HCT116 (cell line): ENCODE measurements around the gene SUSD4. TPM values are rescaled to one million over a fixed set of nuclear protein-coding genes. Genes with fewer than 3 reads are reported as not detected.

Experiments
- ATAC-seq: fragments of 200-7000 bp; cut with Tn5 transposase; 2 replicates; pipeline ENCODE4 v1.9.1; 2020; ENCODE audit warnings: mild to moderate bottlenecking, moderate library complexity
- BruUV-seq: library from RNA; stranded (reverse); fragments of 400-500 nt; replicated peaks from 2 replicates; lab custom pipeline; 2021; lab: Mats Ljungman, UMichigan
- CTCF ChIA-PET: fragments of 300-600 bp; sonication (Branson Sonifier 250); formaldehyde crosslinking; loops from one replicate; lab custom pipeline; 2021; ENCODE audit warnings: antibody characterized with exemption; lab: Charles Lee
- POLR2A ChIA-PET: fragments of 300-600, 350-600 bp; sonication (Branson Sonifier 250); formaldehyde crosslinking; loops from one replicate; lab custom pipeline; 2021; ENCODE audit warnings: antibody characterized with exemption; lab: Charles Lee
- RAD21 ChIA-PET, 2 experiments: fragments of 300-600 bp; sonication (Branson Sonifier 250); formaldehyde crosslinking; loops; one replicate each; lab custom pipeline; 2023; ENCODE audit warnings: low total read pairs in 2 of 2; ENCODE audit not compliant: uncharacterized antibody in 2 of 2, unreplicated experiment in 2 of 2, low non-redundant PET in 1 of 2; lab: Charles Lee
- DNase-seq: peaks from one replicate; pipeline ENCODE4 v3.0.0-alpha.2; 2010; ENCODE audit warnings: low read depth, low spot score
- H2AFZ ChIP-seq: fragments of 200-600 bp; shearing (Covaris generic), sonication (generic); 2 replicates; pipeline ENCODE4 v1.6.1; 2017; ENCODE audit warnings: low read depth, mixed run types, mixed read lengths, antibody characterized with exemption, low read length; ENCODE audit not compliant: poor library complexity, severe bottlenecking
- H3K27ac ChIP-seq: 2 replicates; pipeline ENCODE4 v1.5.1; 2012; ENCODE audit warnings: low read depth, low read length
- H3K27me3 ChIP-seq: fragments of 200-600 bp; sonication (generic); 2 replicates; pipeline ENCODE4 v1.6.1; 2016; ENCODE audit warnings: mixed run types, low read length, mixed read lengths; ENCODE audit not compliant: insufficient read depth
- H3K36me3 ChIP-seq, 2 experiments: fragments of 200-500 bp in 1 of 2; fragments of 200-600 bp in 1 of 2; sonication (Bioruptor generic) in 1 of 2; sonication (generic) in 1 of 2; 2 replicates each; pipeline versions ENCODE4 v1.5.1 to v1.6.1; 2014 to 2016; ENCODE audit warnings: low read length in 2 of 2, inconsistent platforms in 1 of 2, mixed read lengths in 1 of 2, mixed run types in 1 of 2; ENCODE audit not compliant: insufficient read depth in 2 of 2, control insufficient read depth in 1 of 2
- H3K4me1 ChIP-seq, 2 experiments: fragments of 200-600 bp in 1 of 2; sonication (generic) in 1 of 2; 2 replicates each; pipeline versions ENCODE4 v1.5.1 to v1.6.1; 2012 to 2017; ENCODE audit warnings: low read length in 2 of 2, inconsistent platforms in 1 of 2, mild to moderate bottlenecking in 1 of 2, mixed read lengths in 1 of 2, mixed run types in 1 of 2, moderate library complexity in 1 of 2; ENCODE audit not compliant: insufficient read depth in 2 of 2, control insufficient read depth in 1 of 2
- H3K4me2 ChIP-seq: fragments of 200-600 bp; sonication (generic); 2 replicates; pipeline ENCODE4 v1.6.1; 2017; ENCODE audit warnings: mixed run types, low read length, mixed read lengths
- H3K4me3 ChIP-seq, 2 experiments: fragments of 200-600 bp in 1 of 2; sonication (generic) in 1 of 2; replicated peaks in 1 of 2; 2 replicates each; pipeline ENCODE4 v1.5.1; 2011 to 2016; ENCODE audit warnings: low read length in 2 of 2, control low read depth in 1 of 2, low read depth in 1 of 2, mild to moderate bottlenecking in 1 of 2, mixed read lengths in 1 of 2, mixed run types in 1 of 2
- H3K79me2 ChIP-seq: fragments of 200-600 bp; sonication (generic); 2 replicates; pipeline ENCODE4 v1.6.1; 2017; ENCODE audit warnings: mild to moderate bottlenecking, mixed run types, low read length, moderate library complexity, mixed read lengths; ENCODE audit not compliant: insufficient read depth
- H3K9ac ChIP-seq: fragments of 200-600 bp; sonication (generic); 2 replicates; pipeline ENCODE4 v1.6.1; 2016; ENCODE audit warnings: low read length, mixed read lengths
- H3K9me2 ChIP-seq: fragments of 200-600 bp; sonication (generic), shearing (Covaris generic); 2 replicates; pipeline ENCODE4 v1.6.1; 2017; ENCODE audit warnings: mixed run types, mild to moderate bottlenecking, moderate library complexity; ENCODE audit not compliant: insufficient read depth
- H3K9me3 ChIP-seq, 2 experiments: fragments of 200-500 bp in 1 of 2; fragments of 200-600 bp in 1 of 2; sonication (Bioruptor generic) in 1 of 2; sonication (generic) in 1 of 2; 2 replicates each; pipeline ENCODE4 v1.6.1; 2014 to 2017; ENCODE audit warnings: low read length in 2 of 2, mixed read lengths in 2 of 2, inconsistent platforms in 1 of 2, low read depth in 1 of 2, mild to moderate bottlenecking in 1 of 2, mixed run types in 1 of 2, moderate library complexity in 1 of 2; ENCODE audit not compliant: control insufficient read depth in 1 of 2, insufficient read depth in 1 of 2
- H4K20me1 ChIP-seq: fragments of 200-600 bp; sonication (generic), shearing (Covaris generic); 2 replicates; pipeline ENCODE4 v1.6.1; 2017; ENCODE audit warnings: mixed run types, mild to moderate bottlenecking, moderate library complexity; ENCODE audit not compliant: insufficient read depth
- CEBPB ChIP-seq: IDR thresholded peaks from 2 replicates; pipeline ENCODE4 v1.6.1; 2012; ENCODE audit warnings: low read depth
- EGR1 ChIP-seq: IDR thresholded peaks from 2 replicates; pipeline ENCODE4 v1.6.1; 2012; ENCODE audit warnings: low read depth
- ELF1 ChIP-seq: IDR thresholded peaks from 2 replicates; pipeline ENCODE4 v1.6.1; 2012; ENCODE audit warnings: low read depth, borderline replicate concordance
- POLR2A ChIP-seq: IDR thresholded peaks from 2 replicates; pipeline ENCODE4 v1.7.0; 2011; ENCODE audit warnings: borderline replicate concordance; ENCODE audit not compliant: insufficient read depth, insufficient read length; ENCODE audit errors: extremely low read depth
- POLR2AphosphoS5 ChIP-seq: IDR thresholded peaks from 2 replicates; pipeline ENCODE4 v1.6.1; 2011; ENCODE audit warnings: mild to moderate bottlenecking, low read depth, low read length, moderate library complexity
- SIN3A ChIP-seq: IDR thresholded peaks from 2 replicates; pipeline ENCODE4 v1.6.1; 2012; ENCODE audit warnings: low read depth
- intact Hi-C: fragments of 100-400 bp; cut with micrococcal nuclease; formaldehyde crosslinking; loops from 2 replicates; pipeline ENCODE4 v1.10.0; 2022
- total RNA-seq: library from RNA; stranded (reverse); gene quantifications from one replicate; pipeline ENCODE4 v1.2.1, GENCODE V29; 2021; ENCODE audit not compliant: unreplicated experiment

Gene SUSD4
- total RNA-seq, 1 experiment from 2014 or later = 0.59 TPM

DNA sequence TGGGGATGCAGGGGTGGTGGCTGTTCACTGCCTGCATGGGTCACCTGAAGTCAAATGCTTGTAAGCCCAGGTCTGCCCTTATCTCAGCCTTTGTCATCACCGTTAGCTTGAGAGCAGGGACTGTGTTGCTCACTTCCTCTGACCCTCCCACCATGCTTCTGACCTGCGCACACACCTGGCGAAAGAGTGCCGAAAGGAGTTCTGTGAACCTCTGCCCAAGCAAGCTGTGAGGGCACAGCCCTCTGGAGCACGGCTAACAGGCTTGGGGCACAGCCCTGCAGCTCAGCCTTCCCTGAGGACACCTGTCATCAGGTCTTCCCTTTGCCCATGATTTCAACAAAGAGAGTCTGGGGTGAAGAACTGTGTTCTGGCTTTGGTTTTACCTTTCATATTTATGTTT, 93.8 kb downstream of the SUSD4 start:
- POLR2A ChIA-PET = no interaction called here

GRCh38 chr1:223269006-223269405, 95.0 kb downstream of the SUSD4 start:
- POLR2A ChIA-PET = no interaction called here
- BruUV-seq = no TSS peak
- H3K9ac ChIP-seq = no peak overlapping the region
- DNase-seq (no peak), ATAC-seq (no peak)
- no peaks in the 10 kb centered on the region for H3K4me1 ChIP-seq
- no peaks in the 10 kb centered on the region for H3K79me2 ChIP-seq
- no peak overlapping the region for H3K4me3 ChIP-seq
- no peak overlapping the region for H2AFZ ChIP-seq
- no peaks in the 10 kb centered on the region for H4K20me1 ChIP-seq
- RAD21 ChIA-PET = no interaction called here
- no peaks in the 10 kb centered on the region for H3K27me3 ChIP-seq
- H3K9me3 ChIP-seq = no peaks in the 10 kb centered on the region
- H3K36me3 ChIP-seq = no peaks in the 10 kb centered on the region
- intact Hi-C loops = no loop called here
- TF ChIP-seq ELF1 (no peak), EGR1 (no peak), SIN3A (no peak), POLR2A (no peak), CEBPB (no peak)
- no peak overlapping the region for H3K27ac ChIP-seq
- no peak overlapping the region for H3K4me2 ChIP-seq
- H3K9me2 ChIP-seq = no peaks in the 10 kb centered on the region
- CTCF ChIA-PET = no interaction called here

More for the DNA sequence above, 93.8 kb downstream of the SUSD4 start:
- ChIA-PET RAD21 (no interaction called here), CTCF (no interaction called here)
- no peak overlapping the region for H3K27ac ChIP-seq
- H3K27me3 ChIP-seq = no peaks in the 10 kb centered on the region
- no peaks in the 10 kb centered on the region for H3K9me2 ChIP-seq
- no peak for TF ChIP-seq POLR2AphosphoS5
- DNase-seq (no peak), ATAC-seq (no peak)
- BruUV-seq = no TSS peak
- H3K9me3 ChIP-seq = no peaks in the 10 kb centered on the region
- H3K4me1 ChIP-seq = no peaks in the 10 kb centered on the region
- H3K79me2 ChIP-seq = no peaks in the 10 kb centered on the region
- no peak overlapping the region for H2AFZ ChIP-seq
- no peak overlapping the region for H3K4me2 ChIP-seq
- H3K36me3 ChIP-seq = no peaks in the 10 kb centered on the region
- H3K4me3 ChIP-seq = no peak overlapping the region
- H3K9ac ChIP-seq = no peak overlapping the region
- intact Hi-C loops = no loop called here
- no peaks in the 10 kb centered on the region for H4K20me1 ChIP-seq
